H1 (cell line): ENCODE results near the gene ABI3. TPM values are rescaled to one million over a fixed set of nuclear protein-coding genes. Genes with fewer than 3 reads are reported as not detected.

ENCODE experiments used
- CTCF ChIA-PET: fragments of 300-600 bp; sonication (Branson Sonifier 250); formaldehyde crosslinking; loops from one replicate; lab custom pipeline; 2021; ENCODE audit not compliant: partially characterized antibody; lab: Charles Lee
- POLR2A ChIA-PET: fragments of 300-600 bp; sonication (Branson Sonifier 250); formaldehyde crosslinking; loops from one replicate; lab custom pipeline; 2021; ENCODE audit warnings: inconsistent platforms; ENCODE audit not compliant: partially characterized antibody; lab: Charles Lee
- DNase-seq, 2 experiments: peaks; one replicate each; pipeline versions ENCODE4 v3.0.0 to v3.0.0-alpha.2; 2010 to 2022; ENCODE audit warnings: low spot score in 2 of 2, low read depth in 1 of 2, mixed read lengths in 1 of 2
- FAIRE-seq: peaks from 2 replicates; lab custom pipeline; 2011; peaks lifted over from hg19 to GRCh38; lab: Jason Lieb, UNC
- H2AFZ ChIP-seq: 2 replicates; pipeline ENCODE4 v1.8.1; 2012; ENCODE audit warnings: low read length, inconsistent platforms
- H2AK5ac ChIP-seq: 2 replicates; pipeline ENCODE4 v1.6.1; 2013; ENCODE audit warnings: low read depth, low read length
- H2BK120ac ChIP-seq: replicated peaks from 2 replicates; pipeline ENCODE3; 2013; ENCODE audit warnings: low read depth, low read length, inconsistent platforms
- H2BK12ac ChIP-seq: 2 replicates; pipeline ENCODE4 v1.6.1; 2013; ENCODE audit warnings: low read depth, low read length
- H2BK15ac ChIP-seq: 2 replicates; pipeline ENCODE4 v1.6.1; 2013; ENCODE audit warnings: low read length
- H2BK20ac ChIP-seq: 2 replicates; pipeline ENCODE4 v1.6.1; 2013; ENCODE audit warnings: low read length
- H2BK5ac ChIP-seq: 2 replicates; pipeline ENCODE4 v1.6.1; 2013; ENCODE audit warnings: low read depth, low read length
- H3K14ac ChIP-seq: 2 replicates; pipeline ENCODE4 v1.6.1; 2013; ENCODE audit warnings: inconsistent platforms; ENCODE audit not compliant: insufficient read length
- H3K18ac ChIP-seq: 2 replicates; pipeline ENCODE4 v1.6.1; 2013; ENCODE audit warnings: low read length; ENCODE audit errors: extremely low read depth
- H3K23ac ChIP-seq: 2 replicates; pipeline ENCODE4 v1.6.1; 2013; ENCODE audit warnings: inconsistent platforms; ENCODE audit not compliant: insufficient read length
- H3K23me2 ChIP-seq: 2 replicates; pipeline ENCODE4 v1.6.1; 2013; ENCODE audit warnings: low read depth, low read length
- H3K27ac ChIP-seq: 2 replicates; pipeline ENCODE4 v1.6.1; 2011; ENCODE audit warnings: low read depth, low read length, inconsistent platforms
- H3K27me3 ChIP-seq, 4 experiments: replicated peaks in 1 of 4; 1 replicate in 1 of 4; 2 replicates in 3 of 4; pipeline versions ENCODE4 v1.6.1 to v1.8.1; 2011 to 2013; ENCODE audit warnings: low read length in 3 of 4, mild to moderate bottlenecking in 3 of 4, inconsistent platforms in 2 of 4, mixed read lengths in 2 of 4, moderate library complexity in 1 of 4; ENCODE audit not compliant: control insufficient read depth in 3 of 4, insufficient read depth in 3 of 4; ENCODE audit errors: extremely low read depth in 1 of 4
- H3K36me3 ChIP-seq, 4 experiments: 2 replicates each; pipeline versions ENCODE4 v1.6.1 to v1.8.1; 2011 to 2013; ENCODE audit warnings: mild to moderate bottlenecking in 4 of 4, low read length in 3 of 4, moderate library complexity in 2 of 4, control low read depth in 1 of 4, inconsistent platforms in 1 of 4; ENCODE audit not compliant: insufficient read depth in 4 of 4, control insufficient read depth in 2 of 4
- H3K4ac ChIP-seq: replicated peaks from 2 replicates; pipeline ENCODE3; 2013; ENCODE audit warnings: low read length, low read depth, mixed read lengths, inconsistent platforms; ENCODE audit not compliant: insufficient read length
- H3K4me1 ChIP-seq, 4 experiments: replicated peaks in 1 of 4; 1 replicate in 1 of 4; 2 replicates in 3 of 4; pipeline versions ENCODE4 v1.6.1 to v1.8.1; 2011 to 2013; ENCODE audit warnings: low read length in 3 of 4, inconsistent platforms in 2 of 4, mixed read lengths in 1 of 4; ENCODE audit not compliant: insufficient read depth in 4 of 4, control insufficient read depth in 3 of 4
- H3K4me2 ChIP-seq, 2 experiments: 2 replicates each; pipeline versions ENCODE4 v1.6.1 to v1.8.1; 2011 to 2013; ENCODE audit warnings: low read depth in 2 of 2, low read length in 2 of 2, control low read depth in 1 of 2, inconsistent platforms in 1 of 2, mild to moderate bottlenecking in 1 of 2; ENCODE audit not compliant: insufficient read depth in 1 of 2
- H3K4me3 ChIP-seq, 4 experiments: fragments of 200-600, 300-600 bp in 1 of 4; sonication (generic), shearing (Covaris generic), sonication (Bioruptor Twin) in 1 of 4; 2 replicates each; pipeline versions ENCODE4 v1.5.1 to v1.8.1; 2011 to 2016; ENCODE audit warnings: low read length in 4 of 4, low read depth in 3 of 4, control low read depth in 2 of 4, inconsistent platforms in 2 of 4, mild to moderate bottlenecking in 2 of 4, mixed read lengths in 1 of 4, moderate library complexity in 1 of 4; ENCODE audit not compliant: insufficient read depth in 2 of 4; ENCODE audit errors: extremely low read depth in 1 of 4
- H3K56ac ChIP-seq: replicated peaks from 2 replicates; pipeline ENCODE3; 2013; ENCODE audit warnings: low read depth, mild to moderate bottlenecking, mixed read lengths, low read length, inconsistent platforms; ENCODE audit not compliant: insufficient read length
- H3K79me1 ChIP-seq: 2 replicates; pipeline ENCODE4 v1.6.1; 2013; ENCODE audit warnings: low read depth, low read length, control low read depth
- H3K79me2 ChIP-seq, 2 experiments: 2 replicates each; pipeline versions ENCODE4 v1.6.1 to v1.8.1; 2012 to 2013; ENCODE audit warnings: low read length in 2 of 2, mild to moderate bottlenecking in 2 of 2, inconsistent platforms in 1 of 2; ENCODE audit not compliant: insufficient read depth in 2 of 2, control insufficient read depth in 1 of 2
- H3K9ac ChIP-seq, 4 experiments: replicated peaks in 1 of 4; 1 replicate in 1 of 4; 2 replicates in 3 of 4; pipeline versions ENCODE4 v1.6.1 to v1.8.1; 2011 to 2013; ENCODE audit warnings: low read depth in 3 of 4, low read length in 3 of 4, control low read depth in 2 of 4, mild to moderate bottlenecking in 2 of 4, moderate library complexity in 2 of 4, inconsistent platforms in 1 of 4; ENCODE audit errors: extremely low read depth in 1 of 4
- H3K9me3 ChIP-seq, 2 experiments: 2 replicates each; pipeline versions ENCODE4 v1.6.1 to v1.8.1; 2012 to 2013; ENCODE audit warnings: mild to moderate bottlenecking in 2 of 2, moderate library complexity in 2 of 2, control low read depth in 1 of 2, inconsistent platforms in 1 of 2, low read depth in 1 of 2, low read length in 1 of 2, mixed read lengths in 1 of 2; ENCODE audit not compliant: insufficient read depth in 2 of 2
- H4K20me1 ChIP-seq, 2 experiments: replicated peaks in 1 of 2; 2 replicates each; pipeline versions ENCODE3 to v1.8.1; 2011 to 2013; ENCODE audit warnings: inconsistent platforms in 2 of 2, low read length in 2 of 2, mild to moderate bottlenecking in 1 of 2; ENCODE audit not compliant: insufficient read depth in 2 of 2, control insufficient read depth in 1 of 2
- H4K5ac ChIP-seq: 2 replicates; pipeline ENCODE4 v1.6.1; 2013; ENCODE audit warnings: low read length, low read depth, mixed read lengths, inconsistent platforms; ENCODE audit not compliant: insufficient read length
- H4K8ac ChIP-seq: 2 replicates; pipeline ENCODE4 v1.8.0; 2013; ENCODE audit warnings: mild to moderate bottlenecking, moderate library complexity, low read length, inconsistent platforms; ENCODE audit not compliant: insufficient read depth; ENCODE audit errors: extremely low read depth
- H4K91ac ChIP-seq: replicated peaks from 2 replicates; pipeline ENCODE3; 2013; ENCODE audit warnings: low read length, mixed read lengths, inconsistent platforms; ENCODE audit not compliant: insufficient read length
- CBX8 ChIP-seq: fragments of 300-800, 300-1000 bp; sonication (generic); IDR thresholded peaks from 2 replicates; pipeline ENCODE4 v1.7.1; 2016; ENCODE audit warnings: low read depth, low read length, borderline replicate concordance
- MAFK ChIP-seq: IDR thresholded peaks from 2 replicates; pipeline ENCODE4 v1.6.1; 2012; ENCODE audit warnings: low read depth, mild to moderate bottlenecking, improper control_type of control experiment, low read length
- MAX ChIP-seq: IDR thresholded peaks from 2 replicates; pipeline ENCODE4 v1.6.1; 2012; ENCODE audit warnings: inconsistent platforms
- POLR2AphosphoS5 ChIP-seq: IDR thresholded peaks from 2 replicates; pipeline ENCODE4 v1.6.1; 2011; ENCODE audit warnings: low read depth, low read length
- WGBS, 2 experiments: shearing (Covaris generic) in 1 of 2; methylation state at CpG; one replicate each; pipeline versions ENCODE4 v1.1.6 to v1.1.7; 2013 to 2015; ENCODE audit warnings: low lambda C conversion rate in 2 of 2, mixed read lengths in 2 of 2, inconsistent platforms in 1 of 2, low coverage in 1 of 2, missing lambda C conversion rate in 1 of 2; ENCODE audit not compliant: insufficient replicate concordance in 2 of 2, insufficient coverage in 1 of 2, insufficient read length in 1 of 2; ENCODE audit errors: extremely low coverage in 1 of 2, missing lambda C conversion rate in 1 of 2; 5-methylcytosine and 5-hydroxymethylcytosine counted together
- polyA plus RNA-seq, 7 experiments: library from polyadenylated mRNA; depleted of rRNA in 3 of 7; stranded (reverse) in 5 of 7; unstranded in 2 of 7; fragments of >200 nt in 5 of 7; fragments of 200-250 nt in 2 of 7; gene quantifications; 1 replicate in 5 of 7; 2 replicates in 1 of 7; 4 replicates in 1 of 7; pipeline versions ENCODE4 v1.2.1 to v1.2.3, GENCODE V29; 2011 to 2013; ENCODE audit warnings: missing spikeins in 2 of 7, mixed read lengths in 2 of 7
- total RNA-seq: library from RNA; stranded (reverse); fragmentation: NEBNext Ultra II Directional; extraction: Animal tissue kit (Norgen Biotek cat#: 25700); gene quantifications from 2 replicates; pipeline ENCODE4 v1.2.1, GENCODE V29; 2021

The ABI3 gene
- total and polyA plus RNA-seq, 2 of the 8 experiments (the other 6 are each of a cell fraction or from before 2014, with no cell fraction given), result 1.3 to 2.5 TPM

DNA sequence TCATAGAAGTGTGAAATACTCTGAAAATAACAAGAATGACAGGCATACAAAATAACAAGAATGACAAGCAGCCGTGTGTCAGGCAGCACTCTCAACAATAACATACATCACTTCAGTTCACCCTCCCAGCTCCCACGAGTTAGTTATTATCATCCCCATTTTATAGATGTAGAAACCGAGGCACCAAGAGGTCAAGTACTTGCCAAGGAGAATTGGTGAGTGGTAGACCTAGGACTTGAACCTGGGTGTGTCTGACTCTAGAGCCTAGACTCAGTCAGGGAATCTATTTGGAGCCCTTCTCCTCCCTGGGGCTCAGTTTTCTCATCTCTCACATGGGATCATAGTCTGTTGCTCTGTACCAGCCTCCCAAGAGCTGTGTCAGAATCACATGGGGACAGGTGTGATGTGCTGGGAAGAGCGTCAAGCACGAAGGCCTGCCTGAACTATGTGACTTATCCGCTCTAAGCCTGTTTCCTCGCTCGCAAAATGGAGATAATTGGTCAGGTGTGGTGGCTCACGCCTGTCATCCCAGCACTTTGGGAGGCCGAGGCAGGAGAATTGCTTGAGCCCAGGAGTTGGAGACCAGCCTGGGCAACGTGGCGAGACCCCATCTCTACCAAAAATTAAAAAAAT, 39.5 kb downstream of the ABI3 start:
- Histone ChIP-seq H3K4me3 (no peak overlapping the region), H3K4me1 (no peaks in the 10 kb centered on the region; a peak in 1 of 7 replicates), H2AK5ac (no peak overlapping the region), H3K23me2 (no peaks in the 10 kb centered on the region), H3K4me2 (no peak overlapping the region), H4K91ac (no peak overlapping the region), H3K9ac (no peak overlapping the region), H3K56ac (no peak overlapping the region), H4K20me1 (no peaks in the 10 kb centered on the region), H3K36me3 (no peaks in the 10 kb centered on the region), H3K4ac (no peak overlapping the region), H3K9me3 (no peaks in the 10 kb centered on the region), H4K5ac (no peak overlapping the region), H2BK5ac (no peak overlapping the region), H4K8ac (no peak overlapping the region), H3K79me1 (no peaks in the 10 kb centered on the region), H3K79me2 (no peaks in the 10 kb centered on the region), H3K27ac (no peak overlapping the region), H2BK15ac (no peak overlapping the region), H2BK20ac (no peak overlapping the region), H3K14ac (no peak overlapping the region), H3K23ac (no peak overlapping the region), H2BK12ac (no peak overlapping the region), H3K18ac (no peak overlapping the region), H3K27me3 (no peaks in the 10 kb centered on the region), H2BK120ac (no peak overlapping the region), H2AFZ (no peak overlapping the region)
- WGBS, 2 experiments, result 88% methylated on average over 12 of the region's 12 CpGs; no CpG with 5 or more reads in 1 of the 2 experiments
- CTCF ChIA-PET, result interaction anchor here (0.6 to 1.7 kb wide), 6 partner anchors 11 to 158 kb away, joined by 3 to 5 read pairs (median 3); no protein-coding TSS in a partner anchor
- POLR2A ChIA-PET, result interaction anchor here (1.8 kb wide), 1 partner anchor 10 kb away, joined by 4 read pairs; no protein-coding TSS in a partner anchor
- DNase-seq, result no peak
- no peak for FAIRE-seq
- TF ChIP-seq POLR2AphosphoS5 (no peak), MAFK (no peak), MAX (peak; percentile 12; the same call in 1 of the 2 replicates), CBX8 (no peak)
